ENCODE results near the gene CCP110.

DNA sequence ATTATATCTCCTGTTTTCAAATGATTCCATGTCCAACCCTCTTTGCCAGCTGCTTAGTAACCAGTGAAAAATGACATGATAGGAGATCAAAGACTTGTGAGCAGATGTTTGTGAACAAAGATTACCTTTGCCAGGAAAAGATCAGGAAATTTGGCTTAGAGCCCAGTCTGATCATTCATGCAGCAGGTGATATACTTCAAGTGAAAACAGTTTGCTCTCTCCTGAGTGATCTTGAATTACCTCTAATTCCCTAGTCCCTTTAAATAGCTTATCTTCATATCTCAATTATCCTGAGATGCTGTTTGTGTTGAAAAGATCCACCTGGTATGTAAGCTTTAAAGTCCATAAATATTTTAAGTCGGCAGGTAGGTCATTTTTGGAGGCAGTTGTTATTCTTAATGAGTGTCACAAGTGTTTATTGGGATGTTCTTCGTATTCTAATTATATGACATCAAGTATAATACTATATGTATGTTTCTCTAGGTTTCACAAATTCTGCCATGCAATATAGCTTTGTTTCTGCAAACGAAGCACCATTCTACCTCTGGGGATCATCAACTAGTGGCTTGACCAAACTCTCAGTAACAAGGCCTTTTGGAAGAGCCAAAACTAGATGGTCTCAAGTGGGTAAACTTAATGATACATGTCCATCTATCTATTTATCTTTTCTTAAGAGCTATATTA, 18.5 kb downstream of the CCP110 start:
- TF ChIP-seq, protein P1, sequence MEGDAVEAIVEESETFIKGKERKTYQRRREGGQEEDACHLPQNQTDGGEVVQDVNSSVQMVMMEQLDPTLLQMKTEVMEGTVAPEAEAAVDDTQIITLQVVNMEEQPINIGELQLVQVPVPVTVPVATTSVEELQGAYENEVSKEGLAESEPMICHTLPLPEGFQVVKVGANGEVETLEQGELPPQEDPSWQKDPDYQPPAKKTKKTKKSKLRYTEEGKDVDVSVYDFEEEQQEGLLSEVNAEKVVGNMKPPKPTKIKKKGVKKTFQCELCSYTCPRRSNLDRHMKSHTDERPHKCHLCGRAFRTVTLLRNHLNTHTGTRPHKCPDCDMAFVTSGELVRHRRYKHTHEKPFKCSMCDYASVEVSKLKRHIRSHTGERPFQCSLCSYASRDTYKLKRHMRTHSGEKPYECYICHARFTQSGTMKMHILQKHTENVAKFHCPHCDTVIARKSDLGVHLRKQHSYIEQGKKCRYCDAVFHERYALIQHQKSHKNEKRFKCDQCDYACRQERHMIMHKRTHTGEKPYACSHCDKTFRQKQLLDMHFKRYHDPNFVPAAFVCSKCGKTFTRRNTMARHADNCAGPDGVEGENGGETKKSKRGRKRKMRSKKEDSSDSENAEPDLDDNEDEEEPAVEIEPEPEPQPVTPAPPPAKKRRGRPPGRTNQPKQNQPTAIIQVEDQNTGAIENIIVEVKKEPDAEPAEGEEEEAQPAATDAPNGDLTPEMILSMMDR (IDR thresholded peaks at IDR 0.05; ENCODE audit: low read depth, low read length), result no peak
- no peak for TF ChIP-seq EZH2phosphoT487 (IDR thresholded peaks at IDR 0.05; ENCODE audit: low read depth)
